ENCODE results near the gene UST.
"Not testable (repeated sequence)": the region's sequence is repeated elsewhere in the genome, so short reads cannot be mapped to it uniquely, and the experiment has no call there.

Gene UST

GRCh38 chr6:149008741-149009140 is 261.9 kb downstream of the UST start:
- DNase-seq (ENCODE audit: low read depth): no peak

GRCh38 chr6:149012040-149012545 is 265.3 kb downstream of the UST start:
- no peak for DNase-seq (ENCODE audit: low read depth)

GRCh38 chr6:149013586-149014344 is 266.9 kb downstream of the UST start:
- DNase-seq (ENCODE audit: low read depth): no peak

GRCh38 chr6:149014631-149015534 is 268.1 kb downstream of the UST start:
- DNase-seq (ENCODE audit: low read depth): no peak

GRCh38 chr6:149015535-149016525 is 269.0 kb downstream of the UST start:
- DNase-seq (ENCODE audit: low read depth): no peak

GRCh38 chr6:149016716-149017115 is 269.9 kb downstream of the UST start:
- no peak for DNase-seq (ENCODE audit: low read depth)

- no peak for DNase-seq (ENCODE audit: low read depth)
Measured at GRCh38 chr6:149020319-149020718, 273.5 kb downstream of the UST start.

GRCh38 chr6:149024361-149024760 is 277.5 kb downstream of the UST start:
- DNase-seq (ENCODE audit: low read depth): no peak

- DNase-seq (ENCODE audit: low read depth): no peak
Measured at GRCh38 chr6:149025061-149025460, 278.2 kb downstream of the UST start.

GRCh38 chr6:149026530-149026942 is 279.7 kb downstream of the UST start:
- no peak for DNase-seq (ENCODE audit: low read depth)

GRCh38 chr6:149027484-149027883 is 280.7 kb downstream of the UST start:
- no peak for DNase-seq (ENCODE audit: low read depth)

GRCh38 chr6:149028767-149029405 is 282.1 kb downstream of the UST start:
- no peak for DNase-seq (ENCODE audit: low read depth)

GRCh38 chr6:149031201-149031858 is 284.5 kb downstream of the UST start:
- DNase-seq (ENCODE audit: low read depth): no peak

GRCh38 chr6:149031859-149032598 is 285.2 kb downstream of the UST start:
- no peak for DNase-seq (ENCODE audit: low read depth)

- DNase-seq (ENCODE audit: low read depth): peak; percentile 15
Measured at GRCh38 chr6:149032599-149033405, 286.0 kb downstream of the UST start.

- no peak for DNase-seq (ENCODE audit: low read depth)
Measured at GRCh38 chr6:149033454-149033853, 286.6 kb downstream of the UST start.

- DNase-seq (ENCODE audit: low read depth): no peak
Measured at GRCh38 chr6:149035766-149036165, 288.9 kb downstream of the UST start.

GRCh38 chr6:149037051-149037671 is 290.3 kb downstream of the UST start:
- DNase-seq (ENCODE audit: low read depth): no peak

GRCh38 chr6:149039025-149039424 is 292.2 kb downstream of the UST start:
- DNase-seq (ENCODE audit: low read depth): not testable (repeated sequence)

Measured in stimulated activated CD8-positive, alpha-beta memory T cell treated with anti-CD3 and anti-CD28 coated beads, Interleukin-12 subunit alpha, Interleukin-12 subunit beta, amount 100 ng/mL, for 4 hours (primary cell).